Progenitor cell of endocrine pancreas (in vitro differentiated cells): Measurements from ENCODE around the gene CD93. TPM values are rescaled to one million over a fixed set of nuclear protein-coding genes. Genes with fewer than 3 reads are reported as not detected.

ENCODE experiments used
- DNase-seq: peaks from one replicate; pipeline ENCODE4 v3.0.0; 2021; ENCODE audit warnings: low spot score; ENCODE audit not compliant: unreplicated experiment
- H3K27ac Mint-ChIP-seq: 2 replicates; pipeline ENCODE4 v1.8.0; 2021; ENCODE audit warnings: mild to moderate bottlenecking, moderate library complexity, mixed read lengths
- H3K27me3 Mint-ChIP-seq: 2 replicates; pipeline ENCODE4 v1.8.0; 2021; ENCODE audit warnings: mixed read lengths
- H3K36me3 Mint-ChIP-seq: 2 replicates; pipeline ENCODE4 v1.8.0; 2022; ENCODE audit warnings: mixed read lengths; ENCODE audit not compliant: insufficient read depth
- H3K4me1 Mint-ChIP-seq: 2 replicates; pipeline ENCODE4 v1.8.0; 2021; ENCODE audit warnings: low read depth, mixed read lengths
- H3K4me3 Mint-ChIP-seq: 2 replicates; pipeline ENCODE4 v1.8.0; 2021; ENCODE audit warnings: low read depth, mild to moderate bottlenecking, moderate library complexity, mixed read lengths
- H3K9me3 Mint-ChIP-seq: 2 replicates; pipeline ENCODE4 v1.8.0; 2021; ENCODE audit warnings: low read depth, mixed read lengths
- total RNA-seq: library from RNA; stranded (reverse); gene quantifications from 2 replicates; pipeline ENCODE4 v1.2.1, GENCODE V29; 2021
- TF ChIP-seq, protein P1 (sequence below): fragments of 200-600 bp; sonication (generic); IDR thresholded peaks from one replicate; pipeline ENCODE4 v1.5.0; 2021; ENCODE audit warnings: antibody characterized with exemption, mild to moderate bottlenecking; ENCODE audit not compliant: unreplicated experiment

CD93 gene
- total RNA-seq, 1 donor from 2014 or later, result not detected

DNA sequence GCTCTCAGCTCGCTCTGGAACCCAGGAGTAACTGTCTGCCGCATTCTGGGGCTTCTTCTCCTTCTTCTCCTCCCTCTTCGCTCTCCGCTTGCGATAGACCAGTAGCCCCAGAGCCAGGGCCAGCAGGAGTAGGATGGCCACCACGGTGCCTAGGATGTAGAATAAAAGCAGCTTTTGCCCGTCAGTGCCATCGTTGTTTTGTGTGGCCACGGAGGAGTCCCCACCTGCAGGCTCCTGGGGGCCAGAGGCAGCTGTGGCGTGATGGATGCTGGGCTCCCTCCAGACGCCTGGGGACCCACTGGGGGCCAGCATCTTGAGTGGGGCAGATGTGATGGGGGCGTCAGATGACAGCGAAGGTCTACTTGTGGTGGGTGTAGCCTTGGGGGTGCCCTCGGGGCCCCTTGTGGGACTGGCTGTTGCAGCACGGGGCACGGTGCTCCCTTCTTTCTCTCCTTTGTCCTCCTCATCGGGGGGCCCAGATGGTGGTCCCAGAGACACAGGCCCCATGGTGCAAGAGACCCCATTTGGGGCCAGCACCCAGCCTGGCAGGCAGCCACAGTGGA lies 1.8 kb downstream of the CD93 start:
- peaks cover 11% of the 10 kb centered on the region for H3K4me1 Mint-ChIP-seq
- DNase-seq, result no peak
- H3K36me3 Mint-ChIP-seq, result no peaks in the 10 kb centered on the region
- no peak overlapping the region for H3K4me3 Mint-ChIP-seq
- H3K27me3 Mint-ChIP-seq, result peaks cover 62% of the 10 kb centered on the region
- TF ChIP-seq, protein P1, sequence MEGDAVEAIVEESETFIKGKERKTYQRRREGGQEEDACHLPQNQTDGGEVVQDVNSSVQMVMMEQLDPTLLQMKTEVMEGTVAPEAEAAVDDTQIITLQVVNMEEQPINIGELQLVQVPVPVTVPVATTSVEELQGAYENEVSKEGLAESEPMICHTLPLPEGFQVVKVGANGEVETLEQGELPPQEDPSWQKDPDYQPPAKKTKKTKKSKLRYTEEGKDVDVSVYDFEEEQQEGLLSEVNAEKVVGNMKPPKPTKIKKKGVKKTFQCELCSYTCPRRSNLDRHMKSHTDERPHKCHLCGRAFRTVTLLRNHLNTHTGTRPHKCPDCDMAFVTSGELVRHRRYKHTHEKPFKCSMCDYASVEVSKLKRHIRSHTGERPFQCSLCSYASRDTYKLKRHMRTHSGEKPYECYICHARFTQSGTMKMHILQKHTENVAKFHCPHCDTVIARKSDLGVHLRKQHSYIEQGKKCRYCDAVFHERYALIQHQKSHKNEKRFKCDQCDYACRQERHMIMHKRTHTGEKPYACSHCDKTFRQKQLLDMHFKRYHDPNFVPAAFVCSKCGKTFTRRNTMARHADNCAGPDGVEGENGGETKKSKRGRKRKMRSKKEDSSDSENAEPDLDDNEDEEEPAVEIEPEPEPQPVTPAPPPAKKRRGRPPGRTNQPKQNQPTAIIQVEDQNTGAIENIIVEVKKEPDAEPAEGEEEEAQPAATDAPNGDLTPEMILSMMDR, result no peak
- H3K9me3 Mint-ChIP-seq, result no peaks in the 10 kb centered on the region
- H3K27ac Mint-ChIP-seq, result no peak overlapping the region

DNA sequence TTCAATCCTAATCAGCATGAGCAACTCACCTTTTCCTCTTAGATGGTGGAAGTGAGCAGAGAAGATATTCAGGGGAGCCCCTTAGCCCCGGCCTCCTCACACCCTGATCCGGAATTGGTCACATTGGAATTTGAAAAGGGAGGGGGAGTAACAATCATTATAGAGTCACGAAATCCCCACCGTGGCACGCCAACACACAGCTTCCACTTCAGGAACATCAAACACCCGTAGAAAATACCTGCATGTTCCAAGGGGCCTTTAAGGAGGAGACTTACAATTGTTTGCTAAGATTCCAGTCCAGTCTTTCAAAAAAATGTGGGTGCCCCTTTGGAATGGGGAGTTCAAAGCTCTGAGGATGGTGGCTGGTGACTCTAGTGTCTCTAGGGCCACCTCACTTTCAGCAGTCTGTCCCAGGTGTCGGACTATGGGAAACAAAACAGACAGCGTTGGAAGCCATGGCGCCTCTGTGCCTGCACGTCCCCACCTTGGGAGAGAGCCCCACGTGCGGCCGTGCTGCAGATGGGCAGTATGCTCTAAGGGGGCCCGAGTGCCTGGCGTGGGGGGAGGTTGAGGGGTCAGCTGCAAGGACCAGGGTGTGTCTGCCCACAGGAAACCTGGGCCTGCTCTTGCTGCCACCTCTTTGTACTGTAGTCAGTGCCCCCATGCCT lies 2.4 kb downstream of the CD93 start:
- H3K4me3 Mint-ChIP-seq, result no peak overlapping the region
- H3K9me3 Mint-ChIP-seq, result no peaks in the 10 kb centered on the region
- TF ChIP-seq, protein P1, result no peak
- H3K27me3 Mint-ChIP-seq, result peaks cover 59% of the 10 kb centered on the region
- H3K36me3 Mint-ChIP-seq, result no peaks in the 10 kb centered on the region
- no peak overlapping the region for H3K27ac Mint-ChIP-seq
- H3K4me1 Mint-ChIP-seq, result peaks cover 15% of the 10 kb centered on the region
- DNase-seq, result no peak

DNA sequence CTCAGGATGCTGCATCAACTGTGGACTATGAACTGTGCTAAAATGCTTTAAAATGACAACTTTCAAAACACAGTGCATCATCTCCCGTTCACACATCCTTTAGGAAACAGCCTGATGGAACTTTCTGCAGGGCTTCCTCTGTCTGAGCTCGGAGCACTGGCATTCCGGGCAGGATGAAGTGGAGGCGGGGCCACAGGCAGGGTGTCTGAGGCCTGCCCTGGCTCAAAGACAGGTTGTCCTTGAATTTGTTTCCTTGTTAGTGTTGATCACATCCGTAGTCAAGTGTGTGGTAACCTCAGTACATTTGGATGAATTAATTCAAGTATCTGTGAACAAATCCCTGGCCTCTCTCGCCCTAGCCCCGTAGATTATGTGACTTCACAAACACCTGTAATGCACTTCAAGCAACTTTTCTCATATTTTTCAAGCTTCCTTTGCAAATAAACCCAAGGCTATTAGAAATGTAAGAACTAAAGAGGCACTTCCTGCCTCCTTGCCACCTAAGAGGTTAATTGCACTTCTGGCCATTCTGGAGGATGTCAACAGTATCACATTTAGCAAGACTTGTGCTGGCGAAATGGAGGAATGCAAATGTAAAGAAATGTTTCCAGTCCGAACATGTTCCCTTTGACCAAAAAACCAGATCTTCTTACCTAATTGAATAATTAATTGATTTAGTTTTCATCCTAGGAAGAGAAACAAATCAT lies 3.1 kb downstream of the CD93 start:
- peaks cover 54% of the 10 kb centered on the region for H3K27me3 Mint-ChIP-seq
- peaks cover 17% of the 10 kb centered on the region for H3K4me1 Mint-ChIP-seq
- no peak overlapping the region for H3K27ac Mint-ChIP-seq
- no peak for DNase-seq
- no peaks in the 10 kb centered on the region for H3K9me3 Mint-ChIP-seq
- TF ChIP-seq, protein P1, result no peak
- H3K4me3 Mint-ChIP-seq, result no peak overlapping the region
- H3K36me3 Mint-ChIP-seq, result no peaks in the 10 kb centered on the region

DNA sequence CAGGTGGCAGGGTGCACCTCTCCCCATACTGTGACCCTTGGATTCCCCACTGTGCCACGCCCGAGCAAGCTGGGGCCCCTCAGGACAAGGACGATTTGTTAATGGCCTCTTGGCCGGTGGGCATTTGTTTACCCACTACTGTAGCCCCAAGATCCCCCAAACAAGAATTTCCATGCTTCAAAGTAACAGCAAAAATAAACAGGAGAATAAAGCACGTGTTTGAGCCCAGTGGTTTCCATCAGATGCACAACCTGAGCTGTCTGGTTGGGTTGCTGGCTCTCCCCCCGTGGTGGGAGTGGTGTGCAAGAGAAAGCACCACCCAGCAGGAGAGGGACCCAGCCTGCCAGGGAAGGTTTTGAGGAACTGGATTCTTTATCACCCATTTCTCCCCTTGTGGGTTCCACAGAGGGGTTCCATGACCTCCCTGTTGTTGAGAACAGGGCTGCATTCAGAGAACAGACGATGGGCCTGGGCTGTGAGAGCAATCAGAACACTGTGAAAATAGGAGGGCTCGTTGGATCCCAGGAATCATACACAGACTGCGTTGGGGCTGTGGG lies 4.8 kb downstream of the CD93 start:
- no peak overlapping the region for H3K4me3 Mint-ChIP-seq
- H3K9me3 Mint-ChIP-seq, result no peaks in the 10 kb centered on the region

DNA sequence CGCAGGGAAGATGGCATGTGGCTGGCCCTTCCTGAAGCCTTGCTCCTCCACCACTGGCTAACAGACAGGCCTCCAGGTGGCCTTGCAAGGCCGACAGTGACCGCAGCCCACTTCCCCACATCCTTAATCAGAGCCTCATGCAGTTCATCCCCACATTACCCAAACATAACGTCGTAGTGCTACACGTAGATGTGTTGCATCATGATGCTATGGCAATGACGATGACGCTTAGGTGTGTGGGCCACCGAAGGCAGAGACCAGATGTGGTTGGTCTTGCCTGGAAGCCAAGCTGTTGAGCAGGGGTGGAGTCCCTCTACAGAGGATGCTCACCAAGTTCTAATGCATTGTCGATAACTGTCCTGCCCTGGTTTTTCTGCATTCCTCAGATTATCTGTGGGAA lies 5.6 kb downstream of the CD93 start:
- H3K4me1 Mint-ChIP-seq, result peaks cover 23% of the 10 kb centered on the region
- H3K27me3 Mint-ChIP-seq, result peaks cover 48% of the 10 kb centered on the region
- H3K4me3 Mint-ChIP-seq, result no peak overlapping the region
- H3K36me3 Mint-ChIP-seq, result no peaks in the 10 kb centered on the region
- no peak for DNase-seq
- no peak overlapping the region for H3K27ac Mint-ChIP-seq
- TF ChIP-seq, protein P1, result no peak
- no peaks in the 10 kb centered on the region for H3K9me3 Mint-ChIP-seq

More for the DNA sequence above, 4.8 kb downstream of the CD93 start:
- H3K36me3 Mint-ChIP-seq, result no peaks in the 10 kb centered on the region
- H3K27me3 Mint-ChIP-seq, result peaks cover 47% of the 10 kb centered on the region
- TF ChIP-seq, protein P1, result no peak
- H3K27ac Mint-ChIP-seq, result no peak overlapping the region
- no peak for DNase-seq
- peaks cover 23% of the 10 kb centered on the region for H3K4me1 Mint-ChIP-seq
